GM21447 (cell line): ENCODE results near the gene USP44.
A peak's percentile ranks its signal among the peaks of the same experiment; 100 is the strongest.
"Not testable (repeated sequence)": the region's sequence is repeated elsewhere in the genome, so short reads cannot be mapped to it uniquely, and the experiment has no call there.

Source experiments
- ATAC-seq: cut with Tn5 transposase; IDR thresholded peaks from one replicate; pipeline ENCODE4 v1.9.1; 2021; ENCODE audit not compliant: unreplicated experiment

USP44 gene

GRCh38 chr12:95511977-95512376 lies 39.3 kb downstream of the USP44 start:
- no peak for ATAC-seq

GRCh38 chr12:95509300-95509699 lies 42.0 kb downstream of the USP44 start:
- no peak for ATAC-seq

- ATAC-seq: no peak
Measured at GRCh38 chr12:95506707-95507523, 44.4 kb downstream of the USP44 start.

GRCh38 chr12:95505039-95505438 lies 46.2 kb downstream of the USP44 start:
- no peak for ATAC-seq

- ATAC-seq: no peak
Measured at GRCh38 chr12:95504140-95504539, 47.1 kb downstream of the USP44 start.

- no peak for ATAC-seq
Measured at GRCh38 chr12:95499772-95500171, 51.5 kb downstream of the USP44 start.

- no peak for ATAC-seq
Measured at GRCh38 chr12:95498968-95499367, 52.3 kb downstream of the USP44 start.

- ATAC-seq: no peak
Measured at GRCh38 chr12:95497031-95497430, 54.2 kb downstream of the USP44 start.

- ATAC-seq: no peak
Measured at GRCh38 chr12:95495433-95495832, 55.8 kb downstream of the USP44 start.

GRCh38 chr12:95494888-95495287 lies 56.4 kb downstream of the USP44 start:
- no peak for ATAC-seq

GRCh38 chr12:95492462-95492861 lies 58.8 kb downstream of the USP44 start:
- ATAC-seq: no peak

- ATAC-seq: no peak
Measured at GRCh38 chr12:95487024-95487423, 64.3 kb downstream of the USP44 start.

GRCh38 chr12:95484524-95484923 lies 66.8 kb downstream of the USP44 start:
- ATAC-seq: no peak

GRCh38 chr12:95482564-95482963 lies 68.7 kb downstream of the USP44 start:
- not testable (repeated sequence) for ATAC-seq

- no peak for ATAC-seq
Measured at GRCh38 chr12:95481888-95482287, 69.4 kb downstream of the USP44 start.

GRCh38 chr12:95481072-95481471 lies 70.2 kb downstream of the USP44 start:
- ATAC-seq: no peak

- peak; percentile 52 for ATAC-seq
Measured at GRCh38 chr12:95480230-95480629, 71.0 kb downstream of the USP44 start.

- no peak for ATAC-seq
Measured at GRCh38 chr12:95474660-95474958, 76.7 kb downstream of the USP44 start.

- peak; percentile 96 for ATAC-seq
Measured at GRCh38 chr12:95473884-95474659, 77.2 kb downstream of the USP44 start, which contains the start of gene METAP2. METAP2 (plus strand) TSS chr12:95474152; CDS start chr12:95474180, 28 bp downstream.

- ATAC-seq: peak; percentile 47
Measured at GRCh38 chr12:95473231-95473883, 77.9 kb downstream of the USP44 start.

- no peak for ATAC-seq
Measured at GRCh38 chr12:95470300-95470699, 81.0 kb downstream of the USP44 start.
